SKM-1 treated with dmso at 0.1 percent for 144 hours (cell line): Measurements from ENCODE around the gene CCDC187.
"Not testable (repeated sequence)": the region's sequence is repeated elsewhere in the genome, so short reads cannot be mapped to it uniquely, and the experiment has no call there.

Experiments used
- DNase-seq: peaks from one replicate; lab custom pipeline; 2025; ENCODE audit not compliant: unreplicated experiment; lab: John Stamatoyannopoulos, UW

Gene CCDC187

DNA sequence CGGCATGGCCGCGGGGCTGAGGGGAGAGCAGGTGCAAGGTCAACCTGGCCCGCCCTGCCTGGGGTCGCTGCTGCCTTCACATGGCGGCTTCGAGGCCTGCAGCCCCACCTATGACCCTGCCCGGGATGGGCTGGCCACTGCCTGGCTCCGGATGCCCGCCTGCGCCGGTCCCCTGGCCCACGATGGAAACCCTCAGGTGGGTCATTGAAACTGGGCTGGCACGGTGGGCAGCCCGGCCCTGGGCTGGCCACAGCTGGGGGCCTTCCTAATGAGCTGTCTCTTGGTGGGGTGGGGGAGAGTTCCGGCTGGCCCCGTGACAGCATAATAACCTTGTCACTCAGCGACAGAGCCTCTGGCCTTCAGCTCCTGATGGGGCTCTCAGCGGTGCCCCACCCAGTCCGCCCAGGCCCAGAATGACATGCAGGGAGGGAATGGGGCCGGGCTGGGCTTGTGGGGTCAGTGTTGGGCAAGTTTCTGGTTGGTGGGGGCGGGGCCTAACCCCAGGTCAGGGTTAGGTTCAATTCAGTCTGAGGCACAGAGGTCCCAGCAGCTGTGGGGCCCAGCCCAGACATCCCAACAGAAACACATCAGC, at the start of gene CCDC187:
Gene CCDC187, minus strand, starts transcription at position 270 of the 592 bp plus-strand sequence. Its CDS starts 264 bp downstream, at position 6.
- no peak for DNase-seq

DNA sequence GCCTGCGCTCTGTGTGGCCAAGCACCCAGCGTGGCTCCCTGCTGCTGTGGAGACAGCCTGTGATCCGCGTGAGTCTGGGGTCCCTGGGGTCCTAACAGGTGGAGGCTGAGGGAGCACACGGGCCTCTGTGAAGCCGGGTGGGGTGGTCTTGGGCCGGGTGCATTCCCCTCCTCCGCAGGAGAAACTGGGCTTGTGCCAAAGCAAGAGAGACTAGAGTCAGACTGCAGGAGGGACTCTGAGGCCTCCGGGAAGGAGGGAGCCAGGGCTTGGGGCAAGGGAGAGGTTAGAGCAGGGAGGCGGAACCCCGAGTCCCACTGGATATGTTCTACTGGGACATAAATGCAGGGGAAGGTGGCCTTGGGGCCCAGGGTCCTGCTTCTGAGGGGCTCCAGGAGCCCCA, 49.2 kb upstream of the CCDC187 start:
- DNase-seq, result no peak

DNA sequence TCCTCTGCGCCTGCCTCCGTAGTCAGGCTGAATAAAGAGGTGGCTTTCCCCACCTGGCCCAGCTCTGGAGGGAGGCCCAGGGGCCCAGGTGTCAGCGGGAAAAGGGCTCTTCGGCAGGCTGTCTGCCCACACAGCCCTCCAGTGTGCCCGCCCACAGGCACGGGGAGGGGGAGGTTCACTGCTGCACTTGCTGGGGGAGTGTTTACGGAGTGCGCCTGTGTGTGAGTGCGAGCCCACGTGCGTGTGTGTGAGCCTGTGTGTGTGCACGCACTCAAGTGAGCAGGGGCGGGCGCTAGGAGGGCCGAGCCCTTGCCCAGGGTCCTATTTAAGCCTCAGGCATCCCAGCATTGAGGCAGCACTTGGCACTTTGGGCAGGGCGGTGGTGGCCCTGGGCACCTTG, 48.8 kb upstream of the CCDC187 start:
- no peak for DNase-seq

DNA sequence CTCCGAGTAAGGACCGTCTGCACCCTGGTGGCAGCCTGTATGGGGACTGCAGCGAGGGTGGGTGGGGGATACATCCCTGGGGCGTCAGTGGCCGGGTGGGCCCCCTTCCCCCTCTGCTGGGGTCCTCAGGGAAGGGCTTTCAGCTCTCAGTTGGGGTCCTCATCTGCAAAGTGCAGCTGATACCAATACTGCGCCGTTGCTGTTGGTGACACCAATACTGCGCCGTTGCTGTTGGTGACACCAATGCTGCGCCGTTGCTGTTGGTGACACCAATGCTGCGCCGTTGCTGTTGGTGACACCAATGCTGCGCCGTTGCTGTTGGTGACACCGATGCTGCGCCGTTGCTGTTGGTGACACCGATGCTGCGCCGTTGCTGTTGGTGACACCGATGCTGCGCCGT, 48.0 kb upstream of the CCDC187 start:
- not testable (repeated sequence) for DNase-seq

DNA sequence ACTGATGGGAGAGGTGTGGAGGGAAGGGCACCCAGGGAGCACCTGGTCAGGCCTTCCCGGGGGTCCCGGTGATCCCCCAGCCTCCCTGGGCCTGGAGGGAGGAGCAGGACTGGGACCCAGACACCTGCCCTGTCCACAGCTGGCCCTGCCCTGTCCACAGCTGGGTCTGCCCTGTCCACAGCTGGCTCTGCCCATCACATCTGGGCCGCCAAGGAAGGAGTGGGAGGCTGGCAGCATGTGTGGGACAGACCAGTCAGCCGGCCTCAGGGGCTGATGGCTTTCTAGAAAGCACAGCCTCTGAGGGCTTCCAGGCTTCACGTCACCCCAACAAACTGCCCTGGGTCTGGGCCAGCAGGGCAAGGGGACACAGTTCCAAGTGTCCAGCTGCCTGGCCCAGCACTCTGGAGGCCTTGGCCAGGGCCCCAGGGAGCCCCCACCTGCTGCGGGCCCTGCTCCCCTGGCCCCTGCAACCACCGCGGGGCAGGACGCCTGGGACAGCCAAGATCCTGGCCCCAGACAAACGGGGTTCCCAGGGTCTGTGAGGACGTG, 47.4 kb upstream of the CCDC187 start:
- DNase-seq, result no peak

DNA sequence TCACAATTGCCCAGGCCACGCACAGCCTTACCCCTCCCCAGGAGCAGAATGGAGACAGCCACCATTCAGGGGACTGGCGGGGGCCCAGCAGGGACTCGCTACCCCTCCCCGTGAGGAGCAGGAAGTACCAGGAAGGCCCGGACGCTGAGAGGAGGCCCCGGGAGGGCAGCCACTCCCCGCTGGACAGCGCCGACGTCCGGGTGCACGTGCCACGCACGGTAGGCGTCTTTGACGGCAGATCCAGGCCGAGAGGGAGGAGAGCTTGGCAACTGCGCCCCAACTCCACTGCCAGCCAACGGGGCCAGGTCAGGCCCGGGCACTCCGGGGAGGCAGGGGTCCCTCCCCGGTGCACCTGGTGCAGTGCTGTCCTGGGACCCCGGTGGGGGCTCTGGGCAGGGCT, 45.7 kb upstream of the CCDC187 start:
- no peak for DNase-seq

DNA sequence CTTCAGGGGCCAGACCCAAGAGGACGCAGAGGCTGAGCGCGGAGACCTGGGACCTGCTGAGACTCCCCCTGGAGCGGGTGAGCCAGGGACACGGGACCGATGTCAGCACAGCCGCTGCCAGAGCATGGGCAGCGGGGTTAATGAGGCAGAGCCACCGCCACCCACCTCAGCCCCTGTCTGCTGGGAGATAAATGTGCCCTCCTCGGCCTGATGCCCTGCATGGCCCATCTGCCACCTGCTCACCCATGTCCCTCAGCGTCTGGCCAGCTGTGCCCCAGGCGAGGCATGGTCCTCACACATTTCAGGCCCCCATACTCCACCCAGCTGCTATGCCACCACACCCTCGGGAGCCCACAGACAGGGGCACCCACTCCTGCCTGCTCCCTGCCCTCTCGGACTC, 44.8 kb upstream of the CCDC187 start:
- no peak for DNase-seq

DNA sequence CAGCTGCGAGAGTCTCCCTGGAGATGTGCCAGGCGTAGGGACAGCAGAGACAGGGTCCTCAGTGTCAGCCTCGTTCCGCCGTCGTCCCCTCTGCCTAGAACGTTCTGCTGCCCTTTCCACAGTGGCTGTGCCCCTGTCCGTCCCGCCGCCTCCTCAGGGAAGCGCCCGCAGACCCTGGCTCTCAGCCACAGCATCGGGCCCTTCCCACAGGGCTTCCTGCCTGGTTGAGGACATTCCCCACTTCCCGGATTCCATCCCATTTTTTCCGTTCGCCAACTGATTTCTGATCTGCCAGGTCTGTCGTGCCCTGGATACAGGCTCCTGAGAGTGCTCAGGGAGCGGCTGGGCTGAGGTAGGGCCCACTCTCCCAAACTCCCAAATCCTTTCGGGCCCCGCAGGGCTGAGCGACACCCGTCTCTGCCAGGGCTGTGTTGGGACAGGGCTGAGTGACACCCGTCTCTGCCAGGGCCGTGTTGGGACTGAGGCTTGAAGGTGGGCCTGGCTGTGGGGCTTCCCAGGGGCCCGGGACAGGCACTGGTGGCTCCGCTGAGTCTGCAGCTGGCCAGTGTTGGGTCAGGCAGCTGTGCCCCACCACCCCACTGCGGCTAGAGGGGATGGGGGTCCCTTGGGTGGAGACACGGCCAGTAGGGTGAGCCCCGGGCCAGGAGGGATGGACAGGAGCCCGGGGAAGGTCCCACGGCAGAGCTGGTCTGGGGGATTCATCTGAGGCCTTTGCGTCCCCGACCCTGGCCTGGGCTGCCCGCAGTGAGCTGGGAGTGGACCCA, 43.8 kb upstream of the CCDC187 start:
- no peak for DNase-seq

DNA sequence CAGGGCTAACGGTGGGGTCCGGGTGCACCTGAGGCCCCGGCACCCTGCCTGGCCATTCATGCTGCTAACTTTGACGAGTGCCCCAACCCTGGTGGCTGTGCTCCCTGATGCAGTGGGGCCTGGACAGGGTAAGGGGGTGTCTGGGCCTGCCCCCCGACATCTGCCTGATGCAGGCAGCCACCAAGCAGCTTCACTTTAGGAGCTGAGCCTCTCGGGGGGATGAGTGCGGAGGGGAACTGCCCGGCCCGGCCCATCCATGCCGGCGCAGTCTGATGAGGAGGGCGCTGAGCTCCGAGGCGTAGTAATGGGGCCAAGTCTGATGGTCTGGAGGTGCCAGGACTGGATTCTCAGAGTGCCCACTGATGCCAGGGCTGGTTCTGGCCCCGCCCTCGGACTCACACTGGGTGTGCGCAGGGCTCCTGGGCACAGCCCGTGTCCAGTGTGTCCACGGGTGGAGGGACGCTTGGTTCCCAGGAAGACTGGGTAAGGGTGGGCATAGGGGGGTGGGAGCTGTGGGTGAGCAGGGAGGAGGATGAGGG, 43.1 kb upstream of the CCDC187 start:
- no peak for DNase-seq

DNA sequence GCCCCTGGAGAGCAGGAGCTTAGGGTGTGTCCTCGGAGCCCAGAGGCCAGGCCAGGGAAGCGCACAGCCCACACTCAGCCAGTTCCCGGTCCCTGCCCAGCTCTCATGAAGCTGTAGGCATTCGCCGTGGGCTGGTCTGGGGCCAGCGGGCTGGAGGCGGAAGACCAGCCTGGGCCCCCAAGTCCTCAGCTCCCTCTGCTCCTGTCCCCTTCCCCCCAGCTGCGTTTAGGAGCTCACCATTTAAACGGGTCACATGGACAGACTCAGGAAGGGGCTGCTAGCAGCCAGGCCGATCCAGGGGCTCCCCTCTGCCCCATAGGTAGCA, 42.2 kb upstream of the CCDC187 start:
- no peak for DNase-seq

DNA sequence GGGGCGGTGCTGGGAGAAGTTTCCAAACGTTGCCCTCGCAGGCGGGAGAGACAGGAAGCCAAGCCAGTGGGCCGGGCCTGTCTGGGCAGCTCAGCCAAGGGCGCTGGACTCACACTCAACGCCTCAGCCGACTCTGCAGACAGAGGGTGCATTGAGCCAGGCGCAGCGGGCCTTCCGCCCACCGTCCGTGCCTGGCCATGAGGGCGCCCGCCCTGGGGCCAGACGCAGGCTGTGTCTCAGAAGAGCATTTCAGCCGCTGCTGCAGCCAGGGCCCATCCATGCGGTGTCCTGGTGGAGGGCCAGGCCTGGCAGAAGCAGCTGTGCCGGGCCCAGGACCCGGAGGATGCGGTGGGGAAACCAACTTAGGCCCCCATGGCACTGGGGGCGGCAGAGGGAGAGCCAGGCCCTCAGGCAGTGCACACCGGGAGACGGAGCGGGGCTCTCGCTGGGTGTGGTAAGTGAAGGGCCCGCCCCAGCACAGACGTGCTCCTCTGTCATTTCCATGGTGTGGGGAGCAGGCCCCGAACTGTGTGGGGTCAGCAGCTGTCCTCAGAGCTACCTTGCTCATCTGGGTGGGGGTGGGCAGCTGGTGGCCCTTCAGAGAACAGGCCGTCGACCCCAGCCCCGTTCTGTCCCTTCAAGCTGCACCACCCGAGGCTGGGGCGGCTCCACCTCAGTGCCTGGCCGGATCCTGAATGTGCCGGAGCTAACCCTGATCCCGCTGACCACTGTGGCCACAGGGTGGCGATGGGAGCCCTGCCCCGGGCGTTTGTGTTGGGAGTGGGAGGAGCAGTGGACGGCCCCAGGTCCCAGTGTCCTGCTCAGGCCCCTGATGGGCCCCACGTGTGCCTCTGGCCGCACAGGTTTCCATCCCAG, 41.6 kb upstream of the CCDC187 start:
- DNase-seq, result no peak

DNA sequence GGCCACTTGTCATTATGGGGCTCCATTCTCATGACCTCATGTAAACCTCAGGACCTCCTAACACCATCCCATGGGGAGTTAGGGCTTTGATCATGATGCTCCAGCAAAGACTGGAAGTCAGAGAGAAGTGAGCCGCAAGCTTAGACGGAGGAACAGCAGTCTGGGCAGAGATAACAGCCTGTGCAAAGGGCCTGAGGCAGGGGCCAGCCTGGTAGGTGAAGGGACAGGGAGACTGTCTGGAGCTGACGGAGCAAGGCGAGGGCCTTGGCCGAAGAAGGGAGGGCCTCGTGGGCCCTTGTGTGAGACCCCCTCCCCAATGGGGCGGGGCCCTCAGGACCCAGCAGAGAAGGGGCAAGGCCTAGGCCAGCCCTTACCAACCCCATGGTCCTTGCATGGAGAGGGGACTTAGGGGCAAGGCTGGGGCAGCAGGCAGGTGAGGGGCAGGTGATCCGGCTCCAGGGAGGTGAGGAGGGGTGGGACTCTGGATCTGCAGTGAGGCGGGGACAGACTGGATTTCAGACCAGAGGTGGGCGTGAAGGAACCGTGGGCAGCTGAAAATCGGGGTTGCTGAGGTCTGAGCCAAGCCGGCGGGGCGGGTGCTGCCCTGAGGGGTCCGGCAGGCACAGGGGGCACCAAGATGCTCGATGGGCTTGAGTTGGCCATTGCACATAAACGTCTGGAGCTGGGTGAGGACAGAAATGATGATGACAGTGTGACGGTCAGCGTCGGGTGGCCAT, 40.8 kb upstream of the CCDC187 start:
- no peak for DNase-seq

DNA sequence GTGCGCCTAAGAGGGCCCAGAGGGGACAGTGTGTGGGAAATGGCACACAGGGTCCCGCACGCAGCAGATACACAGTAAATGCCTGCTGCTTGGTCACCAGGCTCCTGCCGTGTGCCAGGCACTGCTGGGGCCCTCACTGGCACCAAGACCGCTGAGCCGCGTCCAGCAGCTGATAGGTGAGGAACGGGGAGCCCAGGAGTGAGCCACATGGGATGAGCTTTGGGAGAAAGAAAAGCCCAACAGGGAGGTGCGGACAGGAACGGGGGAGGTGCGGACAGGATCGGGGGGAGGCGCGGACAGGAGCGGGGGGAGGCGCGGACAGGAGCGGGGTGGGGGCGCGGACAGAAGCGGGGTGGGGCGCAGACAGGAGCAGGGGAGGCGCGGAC, 40.0 kb upstream of the CCDC187 start:
- DNase-seq, result no peak

DNA sequence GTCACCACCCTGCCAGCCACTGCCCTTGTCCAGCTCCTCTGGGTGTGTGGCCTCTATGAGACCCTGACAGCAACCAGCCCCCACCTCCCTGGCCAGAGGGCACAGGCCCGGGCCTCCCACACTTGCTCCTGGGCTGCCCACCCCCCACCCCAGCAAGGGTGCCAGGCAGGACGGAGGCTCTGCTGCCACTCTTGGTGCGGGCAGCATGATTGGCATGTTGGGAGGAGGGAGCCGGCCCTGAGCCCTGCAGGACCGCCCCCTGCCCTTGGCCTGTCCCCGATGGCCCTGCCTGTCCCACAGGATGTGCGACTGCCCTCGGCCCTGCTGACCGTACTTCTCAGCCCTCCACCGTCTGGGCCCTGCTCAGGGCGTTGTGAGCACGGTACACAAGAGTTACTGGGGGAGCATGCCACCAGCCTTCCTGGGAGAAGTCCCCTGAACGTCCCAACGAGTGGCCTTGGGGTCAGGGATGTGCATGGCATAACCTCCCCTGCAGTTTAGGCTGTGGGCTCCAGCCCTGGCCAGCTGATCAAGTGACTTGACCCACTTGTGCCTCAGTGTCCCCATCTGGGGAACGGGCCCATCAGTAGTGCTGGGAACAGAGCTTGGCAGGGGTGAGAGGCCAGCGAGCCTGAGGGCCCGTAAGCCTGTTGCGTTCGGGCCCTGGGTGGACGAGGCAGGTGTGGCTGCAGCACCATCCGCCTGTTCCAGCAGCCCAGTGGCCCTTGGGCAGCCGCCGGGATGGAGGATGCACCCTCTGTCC, 39.4 kb upstream of the CCDC187 start:
- no peak for DNase-seq

DNA sequence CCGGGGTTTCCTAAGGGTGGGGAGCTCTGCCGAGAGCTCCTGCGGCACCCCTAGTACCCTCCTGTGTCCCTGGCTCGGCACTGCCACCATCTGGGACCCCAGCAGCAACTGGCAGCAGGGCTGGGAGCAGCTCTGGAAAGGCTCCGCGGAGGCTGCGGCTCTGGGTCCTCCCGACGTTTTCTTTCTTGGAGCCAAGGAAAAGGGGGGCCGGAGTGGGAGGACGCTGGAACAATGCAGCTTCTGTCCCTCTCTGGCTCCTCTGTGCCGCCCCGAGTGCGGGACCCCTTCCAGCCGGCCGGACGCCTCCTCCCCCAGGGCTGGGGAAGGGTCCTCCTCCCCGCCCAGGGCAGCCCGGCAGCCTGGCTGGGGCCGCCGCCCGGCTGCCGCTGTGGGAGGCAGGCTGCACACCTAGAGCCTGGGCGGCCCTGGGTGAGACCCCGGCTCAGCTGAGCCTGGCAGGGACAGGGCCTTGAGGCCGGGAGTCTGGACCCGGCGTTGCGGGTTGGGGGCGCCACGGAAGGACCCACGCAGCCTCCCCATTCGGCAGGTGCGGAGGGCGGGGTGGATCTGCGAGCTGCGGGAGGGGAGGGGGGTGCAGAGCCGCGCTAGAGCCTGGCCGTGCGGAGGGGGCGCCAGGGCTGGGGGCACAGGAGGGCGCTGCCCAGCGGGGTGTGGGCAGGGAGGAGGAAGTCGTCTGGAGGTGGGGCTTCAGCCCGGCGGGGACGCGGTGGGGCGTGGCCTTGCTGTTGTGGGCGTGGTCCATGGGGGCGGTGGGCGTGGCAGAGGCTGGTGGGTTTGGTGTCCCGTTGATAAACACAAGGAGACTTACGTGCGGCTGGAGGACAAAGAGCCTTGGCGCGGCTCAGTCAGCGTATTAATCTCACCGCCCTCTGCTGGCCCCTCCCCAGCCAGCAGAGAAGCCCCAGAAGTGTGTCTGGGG, 38.6 kb upstream of the CCDC187 start:
- no peak for DNase-seq

DNA sequence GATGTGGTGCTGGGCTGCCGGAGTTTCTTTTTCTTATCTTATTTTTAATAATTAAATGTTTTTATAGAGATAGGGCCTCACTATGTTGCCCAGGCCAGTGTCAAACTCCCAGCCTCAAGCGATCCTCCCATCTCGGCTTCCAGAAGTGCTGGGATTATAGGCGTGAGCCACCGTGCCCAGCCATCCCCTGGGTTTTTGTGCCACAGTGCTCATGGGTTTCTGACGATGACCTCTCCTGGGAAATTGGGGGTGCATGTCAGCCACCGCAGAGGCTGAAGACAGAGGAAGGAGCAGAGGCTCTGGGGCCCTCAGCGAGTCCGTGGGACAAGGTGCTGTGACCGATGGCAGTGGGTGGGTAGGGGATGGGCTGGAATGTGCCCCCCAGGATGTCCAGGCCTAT, 37.9 kb upstream of the CCDC187 start:
- DNase-seq, result no peak

DNA sequence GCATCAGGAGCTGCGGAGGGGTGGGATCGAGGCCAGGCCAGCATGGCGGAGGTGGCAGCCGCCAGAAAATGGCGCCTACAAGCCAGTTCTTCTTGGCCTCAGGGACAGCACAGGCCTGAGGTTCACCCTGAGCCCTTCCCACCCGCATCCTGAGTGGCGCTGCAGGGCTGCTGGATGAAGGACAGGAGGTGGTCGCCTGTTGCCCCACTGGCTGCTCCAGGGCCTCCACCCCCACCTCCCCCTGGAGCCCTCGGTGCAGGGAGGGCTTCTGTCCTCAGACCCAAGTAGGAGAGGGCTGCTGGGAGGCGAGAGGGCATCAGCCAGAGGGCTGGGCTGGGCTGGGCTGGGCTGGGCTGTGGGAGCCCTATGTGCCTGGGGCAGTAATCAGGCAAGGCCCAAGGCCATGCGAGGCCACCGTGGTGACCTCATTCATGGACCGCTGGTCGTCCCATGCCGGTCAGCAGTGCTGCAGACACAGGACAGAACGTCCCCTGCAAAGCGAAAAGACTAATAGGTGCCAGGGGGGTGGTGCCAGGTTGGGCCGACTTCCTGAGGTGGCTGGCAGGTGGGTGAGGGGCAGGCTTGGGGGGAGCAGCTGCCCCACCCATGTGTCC, 37.3 kb upstream of the CCDC187 start:
- DNase-seq, result no peak

DNA sequence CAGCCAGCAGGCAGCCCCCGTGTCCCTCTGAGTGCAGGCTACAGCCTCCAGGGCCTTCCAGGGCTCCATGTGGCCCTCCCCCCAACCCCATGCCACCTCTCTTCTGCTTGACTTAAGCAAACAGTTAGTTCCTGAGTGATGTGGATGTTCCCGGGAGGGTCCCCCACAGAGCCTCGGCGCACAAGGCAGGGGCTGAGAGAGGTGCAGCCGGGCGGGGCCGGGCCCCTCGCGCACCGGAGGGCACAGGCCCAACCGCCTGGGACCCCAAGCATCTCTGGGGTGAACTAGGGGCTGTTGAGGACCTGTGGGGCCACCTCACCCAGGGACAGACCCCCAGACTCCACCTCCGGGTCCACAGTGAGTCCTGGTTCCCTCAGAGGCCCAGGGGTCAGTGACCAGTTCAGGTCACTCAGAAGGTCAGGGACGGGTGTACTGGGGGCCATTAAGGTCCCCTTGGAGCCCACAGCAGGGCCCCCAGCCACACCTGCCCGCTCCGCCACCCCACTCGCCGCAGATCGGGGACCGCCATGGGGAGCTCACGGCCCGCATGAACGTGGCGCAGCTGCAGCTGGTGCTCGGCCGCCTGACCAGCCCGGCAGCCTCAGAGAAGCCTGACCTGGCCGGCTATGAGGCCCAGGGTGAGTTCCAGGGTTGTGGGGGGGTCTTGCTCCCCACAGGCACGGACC, 36.6 kb upstream of the CCDC187 start:
- DNase-seq, result no peak
